Measurements from ENCODE around the gene SLC39A11. TPM values are rescaled to one million over a fixed set of nuclear protein-coding genes. Genes with fewer than 3 reads are reported as not detected.

SLC39A11 gene
- total and polyA plus RNA-seq, 2 of the 13 experiments (the other 11 are each of a cell fraction or from before 2014, with no cell fraction given), result 17.2 to 31.5 TPM

DNA sequence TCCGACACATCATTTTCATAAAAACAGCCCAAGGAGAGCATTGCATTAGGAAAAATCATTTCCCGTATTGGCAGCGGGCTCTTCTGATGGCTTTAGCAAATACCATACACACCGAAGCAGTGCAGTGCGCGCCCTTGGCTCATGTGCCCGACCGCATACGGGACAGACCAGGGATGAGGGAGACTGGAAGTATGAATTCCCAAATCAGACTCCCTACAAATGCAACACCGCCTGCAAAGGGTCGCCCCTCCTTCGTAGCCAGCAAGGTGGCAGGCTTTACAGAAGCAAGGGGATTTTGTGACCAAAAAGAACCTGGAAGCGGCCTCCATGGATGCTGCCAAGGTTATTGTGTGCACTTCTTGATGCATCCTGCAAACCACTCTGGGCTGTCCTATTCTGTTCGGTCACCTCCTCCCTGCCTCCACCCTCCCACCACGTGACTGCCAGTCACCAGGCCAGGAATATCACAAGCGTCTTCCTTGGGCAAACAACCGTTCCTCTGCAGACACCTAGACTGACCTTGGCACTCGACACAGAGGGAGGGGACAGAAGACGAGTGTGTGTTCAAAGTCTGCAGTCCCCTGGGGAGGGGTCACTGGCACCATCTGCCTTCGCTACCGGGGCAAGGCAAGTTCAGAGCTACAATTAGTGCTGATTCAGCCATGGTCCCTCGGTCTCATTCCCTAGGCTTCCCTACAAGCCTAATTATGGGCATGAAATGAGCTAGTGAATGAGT, 460.4 kb downstream of the SLC39A11 start (continued):
- TF ChIP-seq, protein P1, sequence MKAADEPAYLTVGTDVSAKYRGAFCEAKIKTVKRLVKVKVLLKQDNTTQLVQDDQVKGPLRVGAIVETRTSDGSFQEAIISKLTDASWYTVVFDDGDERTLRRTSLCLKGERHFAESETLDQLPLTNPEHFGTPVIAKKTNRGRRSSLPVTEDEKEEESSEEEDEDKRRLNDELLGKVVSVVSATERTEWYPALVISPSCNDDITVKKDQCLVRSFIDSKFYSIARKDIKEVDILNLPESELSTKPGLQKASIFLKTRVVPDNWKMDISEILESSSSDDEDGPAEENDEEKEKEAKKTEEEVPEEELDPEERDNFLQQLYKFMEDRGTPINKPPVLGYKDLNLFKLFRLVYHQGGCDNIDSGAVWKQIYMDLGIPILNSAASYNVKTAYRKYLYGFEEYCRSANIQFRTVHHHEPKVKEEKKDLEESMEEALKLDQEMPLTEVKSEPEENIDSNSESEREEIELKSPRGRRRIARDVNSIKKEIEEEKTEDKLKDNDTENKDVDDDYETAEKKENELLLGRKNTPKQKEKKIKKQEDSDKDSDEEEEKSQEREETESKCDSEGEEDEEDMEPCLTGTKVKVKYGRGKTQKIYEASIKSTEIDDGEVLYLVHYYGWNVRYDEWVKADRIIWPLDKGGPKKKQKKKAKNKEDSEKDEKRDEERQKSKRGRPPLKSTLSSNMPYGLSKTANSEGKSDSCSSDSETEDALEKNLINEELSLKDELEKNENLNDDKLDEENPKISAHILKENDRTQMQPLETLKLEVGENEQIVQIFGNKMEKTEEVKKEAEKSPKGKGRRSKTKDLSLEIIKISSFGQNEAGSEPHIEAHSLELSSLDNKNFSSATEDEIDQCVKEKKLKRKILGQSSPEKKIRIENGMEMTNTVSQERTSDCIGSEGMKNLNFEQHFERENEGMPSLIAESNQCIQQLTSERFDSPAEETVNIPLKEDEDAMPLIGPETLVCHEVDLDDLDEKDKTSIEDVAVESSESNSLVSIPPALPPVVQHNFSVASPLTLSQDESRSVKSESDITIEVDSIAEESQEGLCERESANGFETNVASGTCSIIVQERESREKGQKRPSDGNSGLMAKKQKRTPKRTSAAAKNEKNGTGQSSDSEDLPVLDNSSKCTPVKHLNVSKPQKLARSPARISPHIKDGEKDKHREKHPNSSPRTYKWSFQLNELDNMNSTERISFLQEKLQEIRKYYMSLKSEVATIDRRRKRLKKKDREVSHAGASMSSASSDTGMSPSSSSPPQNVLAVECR (CRISPR knock-in tag; IDR thresholded peaks at IDR 0.05; ENCODE audit: borderline replicate concordance), result peak; percentile 73; the same call in 1 of the 2 replicates
- TF ChIP-seq, protein P2, sequence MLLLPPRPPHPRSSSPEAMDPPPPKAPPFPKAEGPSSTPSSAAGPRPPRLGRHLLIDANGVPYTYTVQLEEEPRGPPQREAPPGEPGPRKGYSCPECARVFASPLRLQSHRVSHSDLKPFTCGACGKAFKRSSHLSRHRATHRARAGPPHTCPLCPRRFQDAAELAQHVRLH (CRISPR knock-in tag; IDR thresholded peaks at IDR 0.05; ENCODE audit: borderline replicate concordance, low read depth), result peak; percentile 95
- peak; percentile 88 for TF ChIP-seq ZNF724P (CRISPR knock-in tag; IDR thresholded peaks at IDR 0.05; ENCODE audit: borderline replicate concordance)
- TF ChIP-seq ZNF549 (CRISPR knock-in tag; IDR thresholded peaks at IDR 0.05), result no peak
- TF ChIP-seq NFRKB (IDR thresholded peaks at IDR 0.05), result no peak
- 0 out of 2 replicates have a peak, but pooled peaks have one; percentile 50 for TF ChIP-seq ZNF720 (CRISPR knock-in tag; IDR thresholded peaks at IDR 0.05)
- TF ChIP-seq, protein P3, sequence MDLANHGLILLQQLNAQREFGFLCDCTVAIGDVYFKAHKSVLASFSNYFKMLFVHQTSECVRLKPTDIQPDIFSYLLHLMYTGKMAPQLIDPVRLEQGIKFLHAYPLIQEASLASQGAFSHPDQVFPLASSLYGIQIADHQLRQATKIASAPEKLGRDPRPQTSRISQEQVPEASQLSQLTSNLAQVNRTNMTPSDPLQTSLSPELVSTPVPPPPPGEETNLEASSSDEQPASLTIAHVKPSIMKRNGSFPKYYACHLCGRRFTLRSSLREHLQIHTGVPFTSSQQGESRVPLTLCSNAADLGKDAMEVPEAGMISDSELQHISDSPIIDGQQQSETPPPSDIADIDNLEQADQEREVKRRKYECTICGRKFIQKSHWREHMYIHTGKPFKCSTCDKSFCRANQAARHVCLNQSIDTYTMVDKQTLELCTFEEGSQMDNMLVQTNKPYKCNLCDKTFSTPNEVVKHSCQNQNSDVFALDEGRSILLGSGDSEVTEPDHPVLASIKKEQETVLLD (CRISPR knock-in tag; IDR thresholded peaks at IDR 0.05; ENCODE audit: low read depth), result 0 out of 2 replicates have a peak, but pooled peaks have one; percentile 44
- TF ChIP-seq, protein P4, sequence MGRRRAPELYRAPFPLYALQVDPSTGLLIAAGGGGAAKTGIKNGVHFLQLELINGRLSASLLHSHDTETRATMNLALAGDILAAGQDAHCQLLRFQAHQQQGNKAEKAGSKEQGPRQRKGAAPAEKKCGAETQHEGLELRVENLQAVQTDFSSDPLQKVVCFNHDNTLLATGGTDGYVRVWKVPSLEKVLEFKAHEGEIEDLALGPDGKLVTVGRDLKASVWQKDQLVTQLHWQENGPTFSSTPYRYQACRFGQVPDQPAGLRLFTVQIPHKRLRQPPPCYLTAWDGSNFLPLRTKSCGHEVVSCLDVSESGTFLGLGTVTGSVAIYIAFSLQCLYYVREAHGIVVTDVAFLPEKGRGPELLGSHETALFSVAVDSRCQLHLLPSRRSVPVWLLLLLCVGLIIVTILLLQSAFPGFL (CRISPR knock-in tag; IDR thresholded peaks at IDR 0.05), result no peak
- TF ChIP-seq RARA (CRISPR knock-in tag; IDR thresholded peaks at IDR 0.05), result peak; percentile 100
- TF ChIP-seq ZNF143 (CRISPR knock-in tag; IDR thresholded peaks at IDR 0.05), result peak; percentile 59; the same call in 1 of the 2 replicates
- no peak for TF ChIP-seq CENPX (CRISPR knock-in tag; IDR thresholded peaks at IDR 0.05)
- TF ChIP-seq ZNF33A (CRISPR knock-in tag; IDR thresholded peaks at IDR 0.05; ENCODE audit: borderline replicate concordance), result 0 out of 2 replicates have a peak, but pooled peaks have one; percentile 35
- TF ChIP-seq MEF2D (CRISPR knock-in tag; IDR thresholded peaks at IDR 0.05), result peak; percentile 99
- TF ChIP-seq ZBTB7A (CRISPR knock-in tag; IDR thresholded peaks at IDR 0.05), result peak; percentile 73; the same call in 1 of the 2 replicates
- TF ChIP-seq ZFYVE20 (CRISPR knock-in tag; IDR thresholded peaks at IDR 0.05; ENCODE audit: borderline replicate concordance, low read depth), result no peak

All from HepG2 (cell line).